ENCODE measurements around the gene TCP1. TPM values are rescaled to one million over a fixed set of nuclear protein-coding genes. Genes with fewer than 3 reads are reported as not detected.

Gene TCP1
- total and polyA plus RNA-seq, 2 donors (not counting 3 experiments of a cell fraction or from before 2014, with no cell fraction given), result 168 to 302 TPM

GRCh38 chr6:159808647-159809046 is 19.2 kb upstream of the TCP1 start:
- ChIA-PET POLR2A (no interaction called here), CTCF (no interaction called here)
- no peaks in the 10 kb centered on the region for H3K79me2 ChIP-seq (ENCODE audit: control insufficient read depth, insufficient read depth, low read length)
- intact Hi-C loops (cut with micrococcal nuclease) (no loop called here), dilution Hi-C loops (cut with MboI; ENCODE audit: extremely low pct_ligation_motif_present, low sequenced_read_pairs) (no loop called here)
- no peaks in the 10 kb centered on the region for H3K27me3 ChIP-seq (ENCODE audit: control insufficient read depth in 2 of 2, insufficient read depth in 2 of 2, low read length in 2 of 2)
- TF ChIP-seq FOS (IDR thresholded peaks at IDR 0.05; ENCODE audit: borderline replicate concordance, insufficient read depth, low read length), result no peak
- TF ChIP-seq EZH2 (IDR thresholded peaks at IDR 0.05; ENCODE audit: borderline replicate concordance, low read depth, low read length, severe bottlenecking), result no peak
- TF ChIP-seq JUN (IDR thresholded peaks at IDR 0.05; ENCODE audit: borderline replicate concordance, insufficient read depth, insufficient read length, low read depth), result no peak
- TF ChIP-seq MAX (IDR thresholded peaks at IDR 0.05; ENCODE audit: insufficient read depth, insufficient read length), result no peak
- TF ChIP-seq POLR2A (IDR thresholded peaks at IDR 0.05; ENCODE audit: low read depth, low read length), result no peak
- no peak for TF ChIP-seq POLR2AphosphoS5 (IDR thresholded peaks at IDR 0.05; ENCODE audit: insufficient read depth, low read depth, low read length)
- no peak for TF ChIP-seq CTCF (IDR thresholded peaks at IDR 0.05; ENCODE audit: extremely low read depth in 1 of 2, insufficient read depth in 1 of 2, low read depth in 1 of 2, low read length in 2 of 2)
- TF ChIP-seq MYC (IDR thresholded peaks at IDR 0.05; ENCODE audit: low read depth, low read length), result no peak
- TF ChIP-seq GATA2 (IDR thresholded peaks at IDR 0.05; ENCODE audit: insufficient read depth, insufficient read length, low read depth, low read length), result no peak
- DNase-seq (ENCODE audit: low read depth, low spot score) (no peak), FAIRE-seq (no peak)
- no TSS peak for BruUV-seq (replicated peaks)
- H3K27ac ChIP-seq (ENCODE audit: insufficient read depth, low read depth, low read length), result no peak overlapping the region
- no peaks in the 10 kb centered on the region for H4K20me1 ChIP-seq (replicated peaks; ENCODE audit: control insufficient read depth, extremely low read depth, insufficient read depth, low read length)
- H3K9ac ChIP-seq (replicated peaks; ENCODE audit: extremely low read depth, insufficient read depth, low read length), result no peak overlapping the region
- no peaks in the 10 kb centered on the region for H3K4me1 ChIP-seq (ENCODE audit: control insufficient read depth, extremely low read depth, insufficient read depth, low read length)
- no peaks in the 10 kb centered on the region for H3K9me1 ChIP-seq (replicated peaks; ENCODE audit: control insufficient read depth, extremely low read depth, insufficient read depth, low read length)
- H2AFZ ChIP-seq (ENCODE audit: low read depth, low read length), result no peak overlapping the region
- H3K4me2 ChIP-seq (ENCODE audit: insufficient read depth, low read length), result no peak overlapping the region
- no peaks in the 10 kb centered on the region for H3K9me3 ChIP-seq (replicated peaks; ENCODE audit: control insufficient read depth, insufficient read depth, low read length)
- no peak overlapping the region for H3K4me3 ChIP-seq (replicated peaks in 1 of 3; ENCODE audit: insufficient read depth in 1 of 3, low read depth in 1 of 3, low read length in 3 of 3)
- no peaks in the 10 kb centered on the region for H3K36me3 ChIP-seq (ENCODE audit: control insufficient read depth in 2 of 2, extremely low read depth in 1 of 2, insufficient read depth in 2 of 2, low read length in 2 of 2)
